ENCODE results near the gene PGA4.
"Not testable (repeated sequence)": the region's sequence is repeated elsewhere in the genome, so short reads cannot be mapped to it uniquely, and the experiment has no call there.

PGA4 gene

GRCh38 chr11:61245284-61245964, 23.3 kb downstream of the PGA4 start:
- H3K4me3 ChIP-seq (ENCODE audit: low read depth, low read length); in situ Hi-C loops (cut with HindIII; ENCODE audit: low sequenced_read_pairs); DNase-seq (ENCODE audit: low read depth): not testable (repeated sequence)

GRCh38 chr11:61248071-61248470, 25.9 kb downstream of the PGA4 start:
- DNase-seq (ENCODE audit: low read depth); in situ Hi-C loops (cut with HindIII; ENCODE audit: low sequenced_read_pairs); H3K4me3 ChIP-seq (ENCODE audit: low read depth, low read length): not testable (repeated sequence)

GRCh38 chr11:61249201-61249600, 27.1 kb downstream of the PGA4 start:
- H3K4me3 ChIP-seq (ENCODE audit: low read depth, low read length); DNase-seq (ENCODE audit: low read depth); in situ Hi-C loops (cut with HindIII; ENCODE audit: low sequenced_read_pairs): not testable (repeated sequence)

DNA sequence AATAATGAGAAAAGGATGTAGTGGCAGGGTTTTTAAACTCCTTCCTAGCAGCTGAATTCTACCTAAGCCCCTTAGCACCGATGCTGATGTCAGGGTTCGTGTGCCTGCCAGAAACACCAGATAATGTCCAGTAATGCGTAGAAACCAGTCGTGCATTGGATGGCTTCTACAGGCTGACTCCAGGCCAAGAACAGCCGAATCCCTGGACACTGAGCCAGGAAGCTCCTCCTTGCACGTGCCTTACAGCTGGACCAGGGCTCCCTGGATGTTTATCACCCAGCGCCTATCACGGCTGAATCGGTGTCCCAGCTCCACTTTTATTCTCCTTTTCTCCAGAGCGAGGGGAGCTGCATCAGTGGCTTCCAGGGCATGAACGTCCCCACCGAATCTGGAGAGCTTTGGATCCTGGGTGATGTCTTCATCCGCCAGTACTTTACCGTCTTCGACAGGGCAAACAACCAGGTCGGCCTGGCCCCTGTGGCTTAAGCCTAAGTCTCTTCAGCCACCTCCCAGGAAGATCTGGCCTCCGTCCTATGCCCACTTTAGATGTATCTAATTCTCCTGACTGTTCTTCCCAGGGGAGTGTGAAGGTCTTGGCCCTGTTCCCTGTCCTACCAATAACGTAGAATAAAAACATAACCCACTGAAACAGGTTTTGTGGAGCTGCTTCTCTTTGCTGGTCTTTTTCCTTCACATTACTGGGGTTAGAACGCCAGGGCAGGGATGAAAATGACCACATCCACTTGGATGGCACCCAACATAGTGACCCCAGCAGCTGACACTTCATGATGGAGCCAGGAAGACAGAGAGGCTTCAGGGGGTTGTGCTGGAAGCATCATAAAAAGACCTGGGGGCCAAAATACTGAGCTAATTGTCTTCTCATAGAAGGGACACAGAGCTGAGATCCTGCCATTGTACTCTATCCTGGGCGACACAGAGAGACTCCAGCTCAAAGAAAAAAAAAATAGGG, 28.9 kb downstream of the PGA4 start:
- in situ Hi-C loops (cut with HindIII; ENCODE audit: low sequenced_read_pairs); DNase-seq (ENCODE audit: low read depth): not testable (repeated sequence)

DNA sequence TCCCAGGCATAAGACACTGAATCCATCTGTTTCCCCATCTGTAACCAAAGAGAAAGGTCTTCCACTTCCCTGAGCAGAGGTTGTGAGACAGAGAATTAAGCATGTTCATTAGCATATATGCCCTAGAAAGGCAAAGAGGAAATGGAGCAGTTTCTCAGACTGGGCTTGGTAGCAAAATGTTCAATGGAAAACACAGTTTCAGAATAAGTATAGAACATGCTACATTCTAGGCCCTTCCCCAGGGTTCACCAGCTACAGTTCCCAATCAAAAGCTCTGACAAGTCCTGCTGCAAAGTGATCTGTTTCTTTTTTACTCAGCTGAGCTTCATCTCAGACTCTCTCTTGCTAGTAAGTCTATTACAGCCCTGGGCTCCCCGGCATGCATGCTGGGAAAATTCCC, 30.2 kb downstream of the PGA4 start:
- DNase-seq (ENCODE audit: low read depth); H3K4me3 ChIP-seq (ENCODE audit: low read depth, low read length); in situ Hi-C loops (cut with HindIII; ENCODE audit: low sequenced_read_pairs): not testable (repeated sequence)

More for the DNA sequence above, 28.9 kb downstream of the PGA4 start:
- H3K4me3 ChIP-seq (ENCODE audit: low read depth, low read length) = not testable (repeated sequence)

- TF ChIP-seq, protein P1, sequence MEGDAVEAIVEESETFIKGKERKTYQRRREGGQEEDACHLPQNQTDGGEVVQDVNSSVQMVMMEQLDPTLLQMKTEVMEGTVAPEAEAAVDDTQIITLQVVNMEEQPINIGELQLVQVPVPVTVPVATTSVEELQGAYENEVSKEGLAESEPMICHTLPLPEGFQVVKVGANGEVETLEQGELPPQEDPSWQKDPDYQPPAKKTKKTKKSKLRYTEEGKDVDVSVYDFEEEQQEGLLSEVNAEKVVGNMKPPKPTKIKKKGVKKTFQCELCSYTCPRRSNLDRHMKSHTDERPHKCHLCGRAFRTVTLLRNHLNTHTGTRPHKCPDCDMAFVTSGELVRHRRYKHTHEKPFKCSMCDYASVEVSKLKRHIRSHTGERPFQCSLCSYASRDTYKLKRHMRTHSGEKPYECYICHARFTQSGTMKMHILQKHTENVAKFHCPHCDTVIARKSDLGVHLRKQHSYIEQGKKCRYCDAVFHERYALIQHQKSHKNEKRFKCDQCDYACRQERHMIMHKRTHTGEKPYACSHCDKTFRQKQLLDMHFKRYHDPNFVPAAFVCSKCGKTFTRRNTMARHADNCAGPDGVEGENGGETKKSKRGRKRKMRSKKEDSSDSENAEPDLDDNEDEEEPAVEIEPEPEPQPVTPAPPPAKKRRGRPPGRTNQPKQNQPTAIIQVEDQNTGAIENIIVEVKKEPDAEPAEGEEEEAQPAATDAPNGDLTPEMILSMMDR (IDR thresholded peaks at IDR 0.05; ENCODE audit: low read depth, low read length, missing control alignments) = peak; percentile 93
- peak; percentile 26 for DNase-seq (ENCODE audit: low read depth)
- in situ Hi-C loops (cut with HindIII; ENCODE audit: low sequenced_read_pairs) = no loop called here
- no peak overlapping the region for H3K4me3 ChIP-seq (ENCODE audit: low read depth, low read length)
These were observed 32.4 kb downstream of the PGA4 start for GRCh38 chr11:61254403-61255025.

GRCh38 chr11:61256710-61257482, 34.7 kb downstream of the PGA4 start:
- in situ Hi-C loops (cut with HindIII; ENCODE audit: low sequenced_read_pairs) = no loop called here
- TF ChIP-seq, protein P1 (IDR thresholded peaks at IDR 0.05; ENCODE audit: low read depth, low read length, missing control alignments) = no peak
- no peak for DNase-seq (ENCODE audit: low read depth)
- H3K4me3 ChIP-seq (ENCODE audit: low read depth, low read length) = no peak overlapping the region

DNA sequence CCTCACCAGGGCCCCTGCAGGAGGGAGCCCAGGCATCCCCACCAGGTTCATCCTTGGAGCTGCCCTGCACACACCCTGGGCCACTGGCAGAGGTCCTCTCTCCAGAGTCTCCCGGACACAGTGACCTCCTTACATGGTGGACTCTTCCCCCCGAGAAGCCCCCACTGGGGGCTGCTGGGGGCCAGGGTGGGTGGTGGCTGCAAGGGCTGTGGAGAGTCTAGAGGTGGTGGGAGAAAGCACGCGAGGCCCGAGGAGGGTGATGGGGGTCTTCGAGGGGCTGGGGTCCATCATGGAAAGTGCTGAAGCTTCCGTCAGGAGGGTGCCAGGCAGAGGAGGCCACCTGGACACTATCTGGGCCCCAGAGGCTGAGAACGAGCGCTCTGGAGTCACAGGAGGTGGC, 36.4 kb downstream of the PGA4 start:
- DNase-seq (ENCODE audit: low read depth) = no peak
- in situ Hi-C loops (cut with HindIII; ENCODE audit: low sequenced_read_pairs) = no loop called here
- H3K4me3 ChIP-seq (ENCODE audit: low read depth, low read length) = no peak overlapping the region
- TF ChIP-seq, protein P1 (IDR thresholded peaks at IDR 0.05; ENCODE audit: low read depth, low read length, missing control alignments) = no peak
